ENCODE measurements around the gene PROK1. TPM values are rescaled to one million over a fixed set of nuclear protein-coding genes. Genes with fewer than 3 reads are reported as not detected.

PROK1 gene
- polyA plus RNA-seq, 1 of the 3 experiments (the other 2 are of a cell fraction): not detected

DNA sequence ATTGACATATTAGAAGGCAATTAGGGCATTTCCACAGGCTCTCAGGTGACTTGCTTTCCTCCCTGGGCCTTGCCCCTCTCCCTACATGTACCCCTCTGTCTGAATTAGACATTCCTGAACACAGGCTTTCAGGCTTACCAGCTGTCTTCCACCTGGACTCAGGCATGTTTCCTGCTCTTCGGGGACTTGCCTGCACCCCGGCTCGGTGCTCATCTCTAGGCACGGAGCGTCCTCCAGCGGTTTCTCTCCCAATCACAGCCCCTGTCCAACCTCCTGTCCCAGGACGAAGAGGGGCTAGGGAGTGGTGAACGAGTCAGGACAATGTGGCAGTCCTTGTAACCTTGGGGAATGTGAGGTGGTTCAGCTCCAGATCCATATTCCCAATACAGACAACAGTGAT, 4.2 kb downstream of the PROK1 start:
- no peaks in the 10 kb centered on the region for H3K4me1 ChIP-seq (ENCODE audit: control insufficient read depth in 1 of 2, insufficient read depth in 2 of 2, low read depth in 1 of 2, low read length in 1 of 2)
- no peaks in the 10 kb centered on the region for H3K9me3 ChIP-seq
- no peaks in the 10 kb centered on the region for H3K9me2 ChIP-seq
- TF ChIP-seq FOXM1 (IDR thresholded peaks at IDR 0.05; ENCODE audit: low read depth) (no peak), TEAD4 (IDR thresholded peaks at IDR 0.05; ENCODE audit: borderline replicate concordance, insufficient read depth) (no peak), CHD2 (IDR thresholded peaks at IDR 0.05; ENCODE audit: low read length, partially characterized antibody) (no peak)
- TF ChIP-seq, protein P1, sequence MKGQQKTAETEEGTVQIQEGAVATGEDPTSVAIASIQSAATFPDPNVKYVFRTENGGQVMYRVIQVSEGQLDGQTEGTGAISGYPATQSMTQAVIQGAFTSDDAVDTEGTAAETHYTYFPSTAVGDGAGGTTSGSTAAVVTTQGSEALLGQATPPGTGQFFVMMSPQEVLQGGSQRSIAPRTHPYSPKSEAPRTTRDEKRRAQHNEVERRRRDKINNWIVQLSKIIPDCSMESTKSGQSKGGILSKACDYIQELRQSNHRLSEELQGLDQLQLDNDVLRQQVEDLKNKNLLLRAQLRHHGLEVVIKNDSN (IDR thresholded peaks at IDR 0.05; ENCODE audit: borderline replicate concordance, low read depth): no peak
- TF ChIP-seq, protein P2, sequence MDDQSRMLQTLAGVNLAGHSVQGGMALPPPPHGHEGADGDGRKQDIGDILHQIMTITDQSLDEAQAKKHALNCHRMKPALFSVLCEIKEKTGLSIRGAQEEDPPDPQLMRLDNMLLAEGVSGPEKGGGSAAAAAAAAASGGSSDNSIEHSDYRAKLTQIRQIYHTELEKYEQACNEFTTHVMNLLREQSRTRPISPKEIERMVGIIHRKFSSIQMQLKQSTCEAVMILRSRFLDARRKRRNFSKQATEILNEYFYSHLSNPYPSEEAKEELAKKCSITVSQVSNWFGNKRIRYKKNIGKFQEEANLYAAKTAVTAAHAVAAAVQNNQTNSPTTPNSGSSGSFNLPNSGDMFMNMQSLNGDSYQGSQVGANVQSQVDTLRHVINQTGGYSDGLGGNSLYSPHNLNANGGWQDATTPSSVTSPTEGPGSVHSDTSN (IDR thresholded peaks at IDR 0.05): no peak
- TF ChIP-seq, protein P3, sequence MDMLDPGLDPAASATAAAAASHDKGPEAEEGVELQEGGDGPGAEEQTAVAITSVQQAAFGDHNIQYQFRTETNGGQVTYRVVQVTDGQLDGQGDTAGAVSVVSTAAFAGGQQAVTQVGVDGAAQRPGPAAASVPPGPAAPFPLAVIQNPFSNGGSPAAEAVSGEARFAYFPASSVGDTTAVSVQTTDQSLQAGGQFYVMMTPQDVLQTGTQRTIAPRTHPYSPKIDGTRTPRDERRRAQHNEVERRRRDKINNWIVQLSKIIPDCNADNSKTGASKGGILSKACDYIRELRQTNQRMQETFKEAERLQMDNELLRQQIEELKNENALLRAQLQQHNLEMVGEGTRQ (IDR thresholded peaks at IDR 0.05; ENCODE audit: borderline replicate concordance, low read depth, low read length): no peak
- no peak overlapping the region for H3K9ac ChIP-seq
- POLR2A ChIA-PET: no interaction called here
- no peak overlapping the region for H3K4me3 ChIP-seq (ENCODE audit: low read depth in 2 of 2, low read length in 1 of 2)
- peaks cover 33% of the 10 kb centered on the region for H3K27me3 ChIP-seq (ENCODE audit: insufficient read depth)
- DNase-seq: no peak
- H4K20me1 ChIP-seq (ENCODE audit: insufficient read depth): no peaks in the 10 kb centered on the region
- H2AFZ ChIP-seq (ENCODE audit: low read depth): no peak overlapping the region
- no peaks in the 10 kb centered on the region for H3K79me2 ChIP-seq (ENCODE audit: insufficient read depth)
- CTCF ChIA-PET: interaction anchor here (0.8 to 12.6 kb wide), 7 partner anchors 19 to 258 kb away, joined by 3 to 139 read pairs (median 7); partner anchors contain the start of gene KCNC4
- H3K36me3 ChIP-seq (replicated peaks in 1 of 2; ENCODE audit: control insufficient read depth in 1 of 2, insufficient read depth in 2 of 2, low read length in 1 of 2): no peaks in the 10 kb centered on the region
- no peak overlapping the region for H3K27ac ChIP-seq (ENCODE audit: low read depth in 2 of 2, low read length in 1 of 2)
- H3K4me2 ChIP-seq: no peak overlapping the region
- 62% methylated on average over 7 of the region's 8 CpGs for WGBS (ENCODE audit: low lambda C conversion rate)
- H3F3A ChIP-seq (replicated peaks; ENCODE audit: insufficient read depth): no peaks in the 10 kb centered on the region

DNA sequence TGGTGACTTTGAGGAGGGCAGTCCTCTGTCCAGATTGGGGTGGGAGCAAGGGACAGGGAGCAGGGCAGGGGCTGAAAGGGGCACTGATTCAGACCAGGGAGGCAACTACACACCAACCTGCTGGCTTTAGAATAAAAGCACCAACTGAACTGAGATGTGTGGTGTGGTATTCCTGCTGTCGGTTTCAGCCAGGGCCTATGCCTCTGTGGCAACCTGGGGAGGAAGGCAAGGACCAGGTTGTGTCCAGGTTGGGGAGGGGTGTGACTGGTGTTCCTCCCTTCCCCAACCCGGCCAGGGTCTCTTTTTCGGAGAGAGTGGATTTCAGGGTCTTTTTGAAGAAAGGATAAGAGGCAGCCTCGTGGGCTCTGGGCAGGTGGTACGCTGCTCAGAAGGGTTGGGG, 6.3 kb downstream of the PROK1 start:
- no peaks in the 10 kb centered on the region for H3F3A ChIP-seq (replicated peaks; ENCODE audit: insufficient read depth)

More for the DNA sequence above, 6.3 kb downstream of the PROK1 start:
- Histone ChIP-seq H3K27ac (ENCODE audit: low read depth in 2 of 2, low read length in 1 of 2) (no peak overlapping the region), H3K36me3 (replicated peaks in 1 of 2; ENCODE audit: control insufficient read depth in 1 of 2, insufficient read depth in 2 of 2, low read length in 1 of 2) (no peaks in the 10 kb centered on the region), H4K20me1 (ENCODE audit: insufficient read depth) (no peaks in the 10 kb centered on the region), H3K9me2 (no peaks in the 10 kb centered on the region), H3K79me2 (ENCODE audit: insufficient read depth) (no peaks in the 10 kb centered on the region), H3K4me1 (ENCODE audit: control insufficient read depth in 1 of 2, insufficient read depth in 2 of 2, low read depth in 1 of 2, low read length in 1 of 2) (no peaks in the 10 kb centered on the region), H3K27me3 (ENCODE audit: insufficient read depth) (peaks cover 14% of the 10 kb centered on the region), H3K9ac (no peak overlapping the region), H3K9me3 (no peaks in the 10 kb centered on the region), H3K4me3 (ENCODE audit: low read depth in 2 of 2, low read length in 1 of 2) (no peak overlapping the region), H3K4me2 (no peak overlapping the region), H2AFZ (ENCODE audit: low read depth) (no peak overlapping the region)
- DNase-seq: no peak
- CTCF ChIA-PET: interaction anchor here (0.9 to 12.6 kb wide), 5 partner anchors 38 to 254 kb away, joined by 4 to 139 read pairs (median 10); partner anchors contain the start of gene KCNC4
- 75% methylated on average over 2 of the region's 5 CpGs for WGBS (ENCODE audit: low lambda C conversion rate)
- TF ChIP-seq, protein P1 (IDR thresholded peaks at IDR 0.05; ENCODE audit: borderline replicate concordance, low read depth): no peak
- POLR2A ChIA-PET: no interaction called here
